GOT3 (cell line): ENCODE measurements around the gene PLCXD1.
"Not testable (repeated sequence)": the region's sequence is repeated elsewhere in the genome, so short reads cannot be mapped to it uniquely, and the experiment has no call there.

Experiments used
- DNase-seq: peaks from one replicate; lab custom pipeline; 2025; ENCODE audit warnings: mixed read lengths; lab: John Stamatoyannopoulos, UW

The PLCXD1 gene

GRCh38 chrX:317424-318067, 36.4 kb downstream of the PLCXD1 start:
- no peak for DNase-seq

- no peak for DNase-seq
These were observed 37.0 kb downstream of the PLCXD1 start for GRCh38 chrX:318068-318738.

- no peak for DNase-seq
These were observed 37.8 kb downstream of the PLCXD1 start, which contains the start of gene GTPBP6 for GRCh38 chrX:318739-319578. GTPBP6 (minus strand) TSS chrX:318796; CDS start chrX:318787, 9 bp downstream.

GRCh38 chrX:319579-320125, 38.5 kb downstream of the PLCXD1 start:
- DNase-seq: no peak

GRCh38 chrX:320126-320783, 39.1 kb downstream of the PLCXD1 start:
- DNase-seq: no peak

- no peak for DNase-seq
These were observed 42.8 kb downstream of the PLCXD1 start for GRCh38 chrX:323721-324628.

GRCh38 chrX:324664-325063, 43.5 kb downstream of the PLCXD1 start:
- DNase-seq: not testable (repeated sequence)

GRCh38 chrX:327660-328126, 46.5 kb downstream of the PLCXD1 start:
- no peak for DNase-seq

- DNase-seq: no peak
These were observed 48.2 kb downstream of the PLCXD1 start for GRCh38 chrX:329291-329910.

- DNase-seq: not testable (repeated sequence)
These were observed 49.1 kb downstream of the PLCXD1 start for GRCh38 chrX:330141-330725.

GRCh38 chrX:330726-331150, 49.6 kb downstream of the PLCXD1 start:
- DNase-seq: no peak

GRCh38 chrX:331151-331824, 50.1 kb downstream of the PLCXD1 start:
- peak; percentile 26 for DNase-seq

GRCh38 chrX:331825-332495, 50.8 kb downstream of the PLCXD1 start:
- DNase-seq: no peak

- no peak for DNase-seq
These were observed 51.3 kb downstream of the PLCXD1 start for GRCh38 chrX:332496-332860.

- no peak for DNase-seq
These were observed 51.9 kb downstream of the PLCXD1 start for GRCh38 chrX:332916-333610.

GRCh38 chrX:333611-334311, 52.6 kb downstream of the PLCXD1 start:
- no peak for DNase-seq

GRCh38 chrX:334331-334891, 53.2 kb downstream of the PLCXD1 start:
- DNase-seq: no peak
